IMR-90 (cell line): Measurements from ENCODE around the gene PIM3. TPM values are rescaled to one million over a fixed set of nuclear protein-coding genes. Genes with fewer than 3 reads are reported as not detected.

Source experiments
- ATAC-seq: fragments of 200-7000 bp; cut with Tn5 transposase; 2 replicates; pipeline ENCODE4 v1.9.1; 2020; ENCODE audit warnings: low read depth, mild to moderate bottlenecking, moderate library complexity
- BruUV-seq: library from RNA; stranded (reverse); fragments of 400-500 nt; replicated peaks from 2 replicates; lab custom pipeline; 2021; lab: Mats Ljungman, UMichigan
- CTCF ChIA-PET: fragments of 300-600 bp; formaldehyde crosslinking; extraction: SDS; loops from one replicate; lab custom pipeline; 2021; ENCODE audit warnings: antibody characterized with exemption; lab: Yijun Ruan, JAX
- POLR2A ChIA-PET: fragments of 300-600 bp; sonication (Branson Sonifier 250); formaldehyde crosslinking; loops from one replicate; lab custom pipeline; 2022; ENCODE audit warnings: antibody characterized with exemption; ENCODE audit not compliant: unreplicated experiment; lab: Charles Lee
- DNase-seq: peaks from one replicate; pipeline ENCODE4 v3.0.0; 2013
- H2AFZ ChIP-seq: replicated peaks from 2 replicates; pipeline ENCODE3; 2013; ENCODE audit warnings: low read length, mild to moderate bottlenecking; ENCODE audit not compliant: poor library complexity
- H2AK5ac ChIP-seq: 2 replicates; pipeline ENCODE4 v1.6.1; 2013; ENCODE audit warnings: low read depth, low read length, inconsistent platforms
- H2AK9ac ChIP-seq: replicated peaks from 2 replicates; pipeline ENCODE3; 2013; ENCODE audit warnings: mild to moderate bottlenecking, low read depth, low read length, moderate library complexity; ENCODE audit not compliant: poor library complexity
- H2BK120ac ChIP-seq: 2 replicates; pipeline ENCODE4 v1.6.1; 2013; ENCODE audit warnings: low read depth, low read length, inconsistent platforms
- H2BK15ac ChIP-seq: 3 replicates; pipeline ENCODE4 v1.6.1; 2013; ENCODE audit warnings: low read depth, low read length, inconsistent platforms
- H2BK20ac ChIP-seq: 2 replicates; pipeline ENCODE4 v1.6.1; 2013; ENCODE audit warnings: low read depth, mild to moderate bottlenecking, inconsistent platforms, low read length, moderate library complexity
- H2BK5ac ChIP-seq: 2 replicates; pipeline ENCODE4 v1.6.1; 2013; ENCODE audit warnings: mild to moderate bottlenecking, low read depth, low read length, inconsistent platforms; ENCODE audit not compliant: poor library complexity, severe bottlenecking
- H3K14ac ChIP-seq: replicated peaks from 2 replicates; pipeline ENCODE4 v1.6.1; 2013; ENCODE audit warnings: low read depth, low read length, inconsistent platforms
- H3K18ac ChIP-seq: 2 replicates; pipeline ENCODE4 v1.6.1; 2013; ENCODE audit warnings: low read depth, low read length, control low read depth
- H3K23ac ChIP-seq: 2 replicates; pipeline ENCODE4 v1.6.1; 2013; ENCODE audit warnings: low read depth, low read length, inconsistent platforms
- H3K27ac ChIP-seq: 2 replicates; pipeline ENCODE4 v1.5.1; 2013; ENCODE audit warnings: mild to moderate bottlenecking, control low read depth, low read length; ENCODE audit not compliant: insufficient read depth
- H3K27me3 ChIP-seq: 2 replicates; pipeline ENCODE4 v1.6.1; 2013; ENCODE audit warnings: low read length; ENCODE audit not compliant: control insufficient read depth, insufficient read depth
- H3K36me3 ChIP-seq: 2 replicates; pipeline ENCODE4 v1.6.1; 2013; ENCODE audit warnings: low read length, mixed read lengths; ENCODE audit not compliant: control insufficient read depth, insufficient read depth
- H3K4ac ChIP-seq: 2 replicates; pipeline ENCODE4 v1.6.1; 2013; ENCODE audit warnings: low read depth, low read length, inconsistent platforms
- H3K4me1 ChIP-seq: 2 replicates; pipeline ENCODE4 v1.6.1; 2013; ENCODE audit warnings: low read length, mixed read lengths; ENCODE audit not compliant: control insufficient read depth, insufficient read depth
- H3K4me2 ChIP-seq: 2 replicates; pipeline ENCODE4 v1.6.1; 2013; ENCODE audit warnings: low read depth, mild to moderate bottlenecking, control low read depth, low read length, moderate library complexity
- H3K4me3 ChIP-seq: 2 replicates; pipeline ENCODE4 v1.5.1; 2013; ENCODE audit warnings: low read depth, mild to moderate bottlenecking, control low read depth, low read length, moderate library complexity; ENCODE audit not compliant: insufficient read depth
- H3K56ac ChIP-seq: 2 replicates; pipeline ENCODE4 v1.6.1; 2013; ENCODE audit warnings: low read length, inconsistent platforms; ENCODE audit not compliant: insufficient read depth; ENCODE audit errors: extremely low read depth
- H3K79me1 ChIP-seq, 2 experiments: 2 replicates each; pipeline ENCODE4 v1.6.1; 2013; ENCODE audit warnings: low read length in 2 of 2, inconsistent platforms in 1 of 2, low read depth in 1 of 2
- H3K9ac ChIP-seq: 2 replicates; pipeline ENCODE4 v1.6.1; 2013; ENCODE audit warnings: low read depth, low read length, control low read depth
- H3K9me1 ChIP-seq: 2 replicates; pipeline ENCODE4 v1.6.1; 2013; ENCODE audit warnings: low read length, inconsistent platforms; ENCODE audit not compliant: insufficient read depth
- H3K9me3 ChIP-seq: 2 replicates; pipeline ENCODE4 v1.6.1; 2013; ENCODE audit warnings: low read length; ENCODE audit not compliant: control insufficient read depth, insufficient read depth
- H4K20me1 ChIP-seq: 2 replicates; pipeline ENCODE4 v1.6.1; 2013; ENCODE audit warnings: low read length, inconsistent platforms; ENCODE audit not compliant: insufficient read depth
- H4K5ac ChIP-seq: 2 replicates; pipeline ENCODE4 v1.6.1; 2013; ENCODE audit warnings: mild to moderate bottlenecking, low read depth, low read length, control low read depth
- H4K8ac ChIP-seq, 2 experiments: 2 replicates each; pipeline ENCODE4 v1.6.1; 2013; ENCODE audit warnings: low read depth in 2 of 2, low read length in 2 of 2, control low read depth in 1 of 2, inconsistent platforms in 1 of 2
- H4K91ac ChIP-seq: 2 replicates; pipeline ENCODE4 v1.6.1; 2013; ENCODE audit warnings: low read depth, low read length, inconsistent platforms; ENCODE audit not compliant: insufficient read depth
- FOS ChIP-seq: fragments of 150-350 bp; IDR thresholded peaks from 2 replicates; pipeline ENCODE4 v1.6.1; 2016; ENCODE audit warnings: low read depth, low read length
- MAFK ChIP-seq: IDR thresholded peaks from 2 replicates; pipeline ENCODE4 v1.6.1; 2012; ENCODE audit warnings: low read depth, low read length, improper control_type of control experiment
- MAZ ChIP-seq: IDR thresholded peaks from 2 replicates; pipeline ENCODE4 v1.6.1; 2012; ENCODE audit warnings: low read depth, mild to moderate bottlenecking, low read length, improper control_type of control experiment, moderate library complexity, borderline replicate concordance
- MXI1 ChIP-seq: IDR thresholded peaks from 2 replicates; pipeline ENCODE4 v1.6.1; 2012; ENCODE audit warnings: low read depth, mild to moderate bottlenecking, low read length, moderate library complexity, borderline replicate concordance
- RAD21 ChIP-seq: IDR thresholded peaks from 2 replicates; pipeline ENCODE4 v1.6.1; 2012; ENCODE audit warnings: low read length, improper control_type of control experiment
- SMC3 ChIP-seq: fragments of 150-350 bp; IDR thresholded peaks from 2 replicates; pipeline ENCODE4 v1.6.1; 2016; ENCODE audit warnings: low read depth, mild to moderate bottlenecking, antibody characterized with exemption, low read length, moderate library complexity
- WGBS, 2 experiments: methylation state at CpG; one replicate each; pipeline versions ENCODE4 v1.1.5 to v1.1.7; 2013; ENCODE audit warnings: missing lambda C conversion rate in 2 of 2; ENCODE audit not compliant: insufficient read length in 1 of 2; ENCODE audit errors: extremely low coverage in 2 of 2; 5-methylcytosine and 5-hydroxymethylcytosine counted together
- dilution Hi-C: fragments of 300-500 bp; cut with HindIII; formaldehyde crosslinking; loops from one replicate; pipeline ENCODE4 v1.14.3; 2018; ENCODE audit warnings: low sequenced_read_pairs; ENCODE audit not compliant: unreplicated experiment
- in situ Hi-C: fragments of 300-500 bp; cut with MboI; formaldehyde crosslinking; loops from 3 replicates; pipeline ENCODE4 v1.14.3; 2019; ENCODE audit warnings: low sequenced_read_pairs, inconsistent platforms, mixed read lengths
- intact Hi-C: fragments of 100-400 bp; cut with micrococcal nuclease; formaldehyde crosslinking; loops from 2 replicates; pipeline ENCODE4 v1.10.0; 2022
- polyA plus RNA-seq, 3 experiments: library from polyadenylated mRNA; depleted of rRNA; stranded (reverse); fragments of >200 nt; gene quantifications; 2 replicates each; pipeline ENCODE4 v1.2.3, GENCODE V29; 2012; ENCODE audit warnings: low replicate concordance in 1 of 3
- total RNA-seq: library from RNA; depleted of rRNA; stranded (reverse); fragments of >200 nt; gene quantifications from 2 replicates; pipeline ENCODE4 v1.2.3, GENCODE V29; 2012
- TF ChIP-seq, protein P1 (sequence below): fragments of 150-350 bp; IDR thresholded peaks from 2 replicates; pipeline ENCODE4 v1.6.1; 2017; ENCODE audit warnings: mild to moderate bottlenecking, antibody characterized with exemption, low read length, low read depth
- TF ChIP-seq, protein P2 (sequence below): conservative IDR thresholded peaks from 2 replicates; pipeline ENCODE4 v1.5.1; 2012; ENCODE audit warnings: mild to moderate bottlenecking, low read depth, low read length, improper control_type of control experiment

Gene PIM3
- total and polyA plus RNA-seq, 2 of the 4 experiments (the other 2 are of a cell fraction), result 8.6 to 24.7 TPM

DNA sequence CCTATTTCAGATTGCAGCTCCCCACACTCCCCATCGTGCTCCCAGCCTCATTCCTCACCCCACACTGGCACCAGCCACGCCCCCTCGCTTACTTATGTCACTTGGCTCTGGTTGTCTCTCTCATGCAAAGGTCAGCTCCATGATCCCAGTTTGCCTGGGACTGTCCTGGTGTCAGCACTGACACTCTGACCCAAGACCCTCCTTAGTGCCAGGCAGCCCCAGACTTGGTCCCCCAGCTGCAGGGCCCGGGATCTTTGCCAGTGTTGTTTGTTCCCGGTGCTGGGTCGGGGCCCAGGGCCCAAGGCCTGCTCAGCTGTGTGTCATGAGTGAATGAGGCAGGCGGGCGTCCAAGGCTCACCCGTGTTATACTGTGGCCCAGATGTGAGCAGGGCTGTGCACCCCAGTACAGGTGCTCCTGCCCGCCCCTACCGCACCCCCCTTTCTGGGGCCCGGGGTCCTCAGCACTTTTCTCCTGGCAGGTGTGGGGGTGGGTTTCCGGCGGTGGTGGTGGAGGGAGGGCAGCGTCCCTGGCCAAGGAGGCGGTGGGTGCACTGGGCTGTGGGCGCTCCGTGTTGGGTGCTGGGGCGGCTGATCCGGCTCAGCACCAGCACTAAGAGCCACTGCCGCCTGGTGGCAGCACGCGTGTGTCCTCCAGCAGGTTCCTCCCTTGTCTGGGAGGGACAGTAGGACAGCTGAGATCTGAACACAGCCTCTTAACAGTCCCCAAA is 32.5 kb downstream of the PIM3 start:
- H3K36me3 ChIP-seq, result no peaks in the 10 kb centered on the region
- no TSS peak for BruUV-seq
- H2BK20ac ChIP-seq, result no peak overlapping the region
- no peak overlapping the region for H3K14ac ChIP-seq
- H4K20me1 ChIP-seq, result no peaks in the 10 kb centered on the region
- no peak overlapping the region for H3K4ac ChIP-seq
- no peaks in the 10 kb centered on the region for H3K79me1 ChIP-seq
- H2AK5ac ChIP-seq, result no peak overlapping the region
- ATAC-seq (peak; percentile 97), DNase-seq (peak; percentile 43)
- H3K4me2 ChIP-seq, result no peak overlapping the region
- no peak overlapping the region for H4K91ac ChIP-seq
- in situ Hi-C loops (no loop called here), intact Hi-C loops (no loop called here), dilution Hi-C loops (no loop called here)
- H3K4me3 ChIP-seq, result no peak overlapping the region
- ChIA-PET POLR2A (no interaction called here), CTCF (interaction anchor here (1.1 to 1.3 kb wide), 2 partner anchors 12 to 62 kb away, joined by 3 to 4 read pairs; no protein-coding TSS in a partner anchor)
- no peak overlapping the region for H3K56ac ChIP-seq
- peaks cover 14% of the 10 kb centered on the region for H3K9me3 ChIP-seq
- no peaks in the 10 kb centered on the region for H3K9me1 ChIP-seq
- H2BK5ac ChIP-seq, result no peak overlapping the region
- no peak overlapping the region for H3K27ac ChIP-seq
- no peak overlapping the region for H2BK15ac ChIP-seq
- H4K8ac ChIP-seq, result no peak overlapping the region
- peak overlapping the region; percentile 79 for H2AFZ ChIP-seq
- H2AK9ac ChIP-seq, result no peak overlapping the region
- no peak overlapping the region for H3K9ac ChIP-seq
- no peaks in the 10 kb centered on the region for H3K27me3 ChIP-seq
- H3K4me1 ChIP-seq, result no peaks in the 10 kb centered on the region
- no peak overlapping the region for H3K23ac ChIP-seq
- no peak for TF ChIP-seq MAFK
- TF ChIP-seq RAD21, result peak; percentile 69
- TF ChIP-seq MAZ, result peak; percentile 57; the same call in 1 of the 2 replicates
- TF ChIP-seq, protein P1, sequence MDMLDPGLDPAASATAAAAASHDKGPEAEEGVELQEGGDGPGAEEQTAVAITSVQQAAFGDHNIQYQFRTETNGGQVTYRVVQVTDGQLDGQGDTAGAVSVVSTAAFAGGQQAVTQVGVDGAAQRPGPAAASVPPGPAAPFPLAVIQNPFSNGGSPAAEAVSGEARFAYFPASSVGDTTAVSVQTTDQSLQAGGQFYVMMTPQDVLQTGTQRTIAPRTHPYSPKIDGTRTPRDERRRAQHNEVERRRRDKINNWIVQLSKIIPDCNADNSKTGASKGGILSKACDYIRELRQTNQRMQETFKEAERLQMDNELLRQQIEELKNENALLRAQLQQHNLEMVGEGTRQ, result no peak
- TF ChIP-seq, protein P2, sequence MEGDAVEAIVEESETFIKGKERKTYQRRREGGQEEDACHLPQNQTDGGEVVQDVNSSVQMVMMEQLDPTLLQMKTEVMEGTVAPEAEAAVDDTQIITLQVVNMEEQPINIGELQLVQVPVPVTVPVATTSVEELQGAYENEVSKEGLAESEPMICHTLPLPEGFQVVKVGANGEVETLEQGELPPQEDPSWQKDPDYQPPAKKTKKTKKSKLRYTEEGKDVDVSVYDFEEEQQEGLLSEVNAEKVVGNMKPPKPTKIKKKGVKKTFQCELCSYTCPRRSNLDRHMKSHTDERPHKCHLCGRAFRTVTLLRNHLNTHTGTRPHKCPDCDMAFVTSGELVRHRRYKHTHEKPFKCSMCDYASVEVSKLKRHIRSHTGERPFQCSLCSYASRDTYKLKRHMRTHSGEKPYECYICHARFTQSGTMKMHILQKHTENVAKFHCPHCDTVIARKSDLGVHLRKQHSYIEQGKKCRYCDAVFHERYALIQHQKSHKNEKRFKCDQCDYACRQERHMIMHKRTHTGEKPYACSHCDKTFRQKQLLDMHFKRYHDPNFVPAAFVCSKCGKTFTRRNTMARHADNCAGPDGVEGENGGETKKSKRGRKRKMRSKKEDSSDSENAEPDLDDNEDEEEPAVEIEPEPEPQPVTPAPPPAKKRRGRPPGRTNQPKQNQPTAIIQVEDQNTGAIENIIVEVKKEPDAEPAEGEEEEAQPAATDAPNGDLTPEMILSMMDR, result peak; percentile 69
- TF ChIP-seq FOS, result no peak
- no peak for TF ChIP-seq MXI1
- peak; percentile 64 for TF ChIP-seq SMC3
- WGBS, 2 experiments, result 42% methylated on average over 6 of the region's 23 CpGs; no CpG with 5 or more reads in 1 of the 2 experiments
- no peak overlapping the region for H2BK120ac ChIP-seq
- H3K18ac ChIP-seq, result no peak overlapping the region
- H4K5ac ChIP-seq, result no peak overlapping the region
